OCI-M1 (cell line): ENCODE results near the gene H2AZ2.
A peak's percentile ranks its signal among the peaks of the same experiment; 100 is the strongest.
"Not testable (repeated sequence)": the region's sequence is repeated elsewhere in the genome, so short reads cannot be mapped to it uniquely, and the experiment has no call there.

Experiments
- DNase-seq: peaks from one replicate; lab custom pipeline; 2025; lab: John Stamatoyannopoulos, UW

H2AZ2 gene

GRCh38 chr7:44814919-44815318 lies 33.0 kb downstream of the H2AZ2 start:
- no peak for DNase-seq

- DNase-seq = no peak
Observed at GRCh38 chr7:44811571-44811970, 36.3 kb downstream of the H2AZ2 start.

GRCh38 chr7:44811093-44811492 lies 36.8 kb downstream of the H2AZ2 start:
- DNase-seq = no peak

- DNase-seq = no peak
Observed at GRCh38 chr7:44808914-44809393, 38.9 kb downstream of the H2AZ2 start.

GRCh38 chr7:44805950-44806349 lies 41.9 kb downstream of the H2AZ2 start:
- DNase-seq = no peak

GRCh38 chr7:44803828-44804519 lies 43.9 kb downstream of the H2AZ2 start:
- not testable (repeated sequence) for DNase-seq

GRCh38 chr7:44802418-44803025 lies 45.4 kb downstream of the H2AZ2 start:
- no peak for DNase-seq

GRCh38 chr7:44801890-44802289 lies 46.0 kb downstream of the H2AZ2 start:
- no peak for DNase-seq

- DNase-seq = no peak
Observed at GRCh38 chr7:44799939-44800338, 47.9 kb downstream of the H2AZ2 start.

GRCh38 chr7:44798649-44799305 lies 49.1 kb downstream of the H2AZ2 start:
- no peak for DNase-seq

GRCh38 chr7:44797329-44798258 lies 50.3 kb downstream of the H2AZ2 start:
- DNase-seq = peak; percentile 90

- DNase-seq = peak; percentile 95
Observed at GRCh38 chr7:44796504-44797328, 51.2 kb downstream of the H2AZ2 start, which contains the start of gene PPIA. Gene PPIA, plus strand, starts transcription at chr7:44796681. Its CDS starts 44 bp downstream, at chr7:44796725.

GRCh38 chr7:44796034-44796503 lies 51.8 kb downstream of the H2AZ2 start:
- DNase-seq = peak; percentile 61

- DNase-seq = no peak
Observed at GRCh38 chr7:44794331-44794730, 53.6 kb downstream of the H2AZ2 start.

- no peak for DNase-seq
Observed at GRCh38 chr7:44793919-44794318, 54.0 kb downstream of the H2AZ2 start.

GRCh38 chr7:44791278-44792219 lies 56.3 kb downstream of the H2AZ2 start:
- no peak for DNase-seq

GRCh38 chr7:44789990-44790389 lies 57.9 kb downstream of the H2AZ2 start:
- no peak for DNase-seq

GRCh38 chr7:44787762-44788161 lies 60.1 kb downstream of the H2AZ2 start:
- no peak for DNase-seq

GRCh38 chr7:44787041-44787440 lies 60.8 kb downstream of the H2AZ2 start:
- DNase-seq = no peak

GRCh38 chr7:44785218-44785617 lies 62.7 kb downstream of the H2AZ2 start:
- not testable (repeated sequence) for DNase-seq
